SK-N-SH treated with all-trans-retinoic acid at 6 μM for 48 hours (cell line): ENCODE results near the gene SDK1.

ENCODE experiments used
- ATAC-seq: fragments of 200-7000 bp; cut with Tn5 transposase; 3 replicates; pipeline ENCODE4 v1.9.1; 2020; ENCODE audit warnings: mild to moderate bottlenecking, moderate library complexity
- ARNTL ChIP-seq: fragments of 450-650 bp; formaldehyde crosslinking; IDR thresholded peaks from 2 replicates; pipeline ENCODE4 v1.5.0; 2020; ENCODE audit warnings: low read depth, mild to moderate bottlenecking, moderate library complexity, borderline replicate concordance
- CREB5 ChIP-seq: fragments of 250-450 bp; sonication (Bioruptor Pico); IDR thresholded peaks from 2 replicates; pipeline ENCODE4 v1.5.1; 2020; ENCODE audit warnings: low read depth, mild to moderate bottlenecking, moderate library complexity
- CSDC2 ChIP-seq: fragments of 250-450 bp; sonication (Bioruptor Pico); IDR thresholded peaks from 2 replicates; pipeline ENCODE4 v1.5.0; 2020; ENCODE audit warnings: mild to moderate bottlenecking, moderate library complexity
- CSRNP3 ChIP-seq: fragments of 250-450 bp; sonication (Bioruptor Pico); IDR thresholded peaks from 2 replicates; pipeline ENCODE4 v1.5.1; 2021; ENCODE audit warnings: mild to moderate bottlenecking, moderate library complexity
- GLIS3 ChIP-seq: fragments of 250-450 bp; sonication (Bioruptor Pico); IDR thresholded peaks from 2 replicates; pipeline ENCODE4 v1.5.0; 2020; ENCODE audit warnings: mild to moderate bottlenecking, moderate library complexity
- ISL1 ChIP-seq: fragments of 250-450 bp; sonication (Bioruptor Pico); IDR thresholded peaks from 2 replicates; pipeline ENCODE4 v2.1.2; 2022; ENCODE audit warnings: mild to moderate bottlenecking, moderate library complexity
- OSR1 ChIP-seq: fragments of 250-450 bp; sonication (Bioruptor Pico); IDR thresholded peaks from 2 replicates; pipeline ENCODE4 v1.8.0; 2022; ENCODE audit warnings: moderate library complexity, mild to moderate bottlenecking, inconsistent platforms
- PPARA ChIP-seq: fragments of 250-450 bp; sonication (Bioruptor Pico); IDR thresholded peaks from 2 replicates; pipeline ENCODE4 v1.5.0; 2020; ENCODE audit warnings: mild to moderate bottlenecking, borderline replicate concordance
- RARB ChIP-seq: fragments of 250-450 bp; sonication (Bioruptor Pico); IDR thresholded peaks from 2 replicates; pipeline ENCODE4 v1.8.0; 2021; ENCODE audit warnings: mild to moderate bottlenecking, moderate library complexity
- SNAI2 ChIP-seq: fragments of 250-450 bp; sonication (Bioruptor Pico); IDR thresholded peaks from 2 replicates; pipeline ENCODE4 v1.5.0; 2020; ENCODE audit warnings: mild to moderate bottlenecking, moderate library complexity
- TCF4 ChIP-seq: fragments of 250-450 bp; sonication (Bioruptor Pico); IDR thresholded peaks from 2 replicates; pipeline ENCODE4 v1.8.0; 2021; ENCODE audit warnings: mild to moderate bottlenecking, moderate library complexity, borderline replicate concordance
- TOX ChIP-seq: fragments of 250-450 bp; sonication (Bioruptor Pico); IDR thresholded peaks from 2 replicates; pipeline ENCODE4 v1.8.0; 2021; ENCODE audit warnings: mild to moderate bottlenecking, moderate library complexity, borderline replicate concordance
- ZC3H10 ChIP-seq: fragments of 250-450 bp; sonication (Bioruptor Pico); IDR thresholded peaks from 2 replicates; pipeline ENCODE4 v1.5.1; 2021; ENCODE audit warnings: mild to moderate bottlenecking, moderate library complexity
- ZFP3 ChIP-seq: fragments of 250-450 bp; sonication (Bioruptor Pico); IDR thresholded peaks from 2 replicates; pipeline ENCODE4 v1.5.0; 2020; ENCODE audit warnings: mild to moderate bottlenecking, moderate library complexity
- ZNF565 ChIP-seq: fragments of 450-650 bp; formaldehyde crosslinking; conservative IDR thresholded peaks from 2 replicates; pipeline ENCODE4 v1.5.0; 2020; ENCODE audit warnings: low read depth, mild to moderate bottlenecking, moderate library complexity
- ZNF70 ChIP-seq: fragments of 450-650 bp; formaldehyde crosslinking; IDR thresholded peaks from 2 replicates; pipeline ENCODE4 v1.5.0; 2020; ENCODE audit warnings: mild to moderate bottlenecking, moderate library complexity
- ZNF8 ChIP-seq: fragments of 450-650 bp; formaldehyde crosslinking; IDR thresholded peaks from 2 replicates; pipeline ENCODE4 v1.5.0; 2020; ENCODE audit warnings: mild to moderate bottlenecking, moderate library complexity
- TF ChIP-seq, protein P1 (sequence below): fragments of 250-450 bp; sonication (Bioruptor Pico); IDR thresholded peaks from 2 replicates; pipeline ENCODE4 v1.5.0; 2020; ENCODE audit warnings: mild to moderate bottlenecking, moderate library complexity
- TF ChIP-seq, protein P2 (sequence below): fragments of 250-450 bp; sonication (Bioruptor Pico); IDR thresholded peaks from 2 replicates; pipeline ENCODE4 v1.8.0; 2020; ENCODE audit warnings: mild to moderate bottlenecking, moderate library complexity, borderline replicate concordance

The SDK1 gene

DNA sequence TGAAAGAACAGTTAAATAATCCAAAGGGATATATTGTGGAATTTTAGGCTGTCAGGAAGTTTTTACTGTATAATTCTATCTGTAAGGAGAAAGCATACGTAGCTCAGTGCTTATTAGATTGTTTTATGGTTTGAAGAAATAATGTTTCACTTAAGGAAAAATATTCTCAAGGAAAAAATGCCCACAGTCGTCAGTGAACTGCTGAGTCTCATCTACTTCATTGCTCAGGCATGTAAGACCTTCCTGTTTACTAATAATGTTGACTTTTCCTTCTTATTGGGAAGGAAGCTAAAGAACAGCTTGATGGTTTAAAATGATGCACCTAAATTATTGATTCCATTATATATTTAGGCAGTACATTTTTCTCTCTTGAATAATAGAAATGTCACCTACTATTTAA is 304.2 kb downstream of the SDK1 start:
- TF ChIP-seq ISL1 (CRISPR knock-in tag) (peak; percentile 36), CSRNP3 (CRISPR knock-in tag) (no peak)
- ATAC-seq, result no peak

DNA sequence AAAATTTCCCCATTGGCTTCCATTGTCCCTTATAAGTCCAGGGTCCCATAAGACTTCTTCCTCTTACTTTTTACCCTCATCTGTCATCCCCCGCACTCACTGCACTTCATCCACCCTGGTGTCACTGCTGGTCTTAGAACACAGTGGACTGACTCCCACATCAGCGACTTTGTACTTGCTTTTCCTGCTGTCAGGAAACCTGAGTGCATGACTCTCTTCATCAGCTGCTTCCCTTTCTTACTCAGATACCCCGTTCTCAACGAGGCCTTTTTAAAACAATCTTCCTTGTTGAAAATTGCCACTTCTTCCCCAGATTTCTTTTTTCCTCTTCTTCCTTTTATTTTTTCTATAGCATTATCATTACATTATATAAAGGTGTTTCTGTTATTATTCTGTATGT is 305.4 kb downstream of the SDK1 start:
- no peak for ATAC-seq
- no peak for TF ChIP-seq GLIS3 (CRISPR knock-in tag)

DNA sequence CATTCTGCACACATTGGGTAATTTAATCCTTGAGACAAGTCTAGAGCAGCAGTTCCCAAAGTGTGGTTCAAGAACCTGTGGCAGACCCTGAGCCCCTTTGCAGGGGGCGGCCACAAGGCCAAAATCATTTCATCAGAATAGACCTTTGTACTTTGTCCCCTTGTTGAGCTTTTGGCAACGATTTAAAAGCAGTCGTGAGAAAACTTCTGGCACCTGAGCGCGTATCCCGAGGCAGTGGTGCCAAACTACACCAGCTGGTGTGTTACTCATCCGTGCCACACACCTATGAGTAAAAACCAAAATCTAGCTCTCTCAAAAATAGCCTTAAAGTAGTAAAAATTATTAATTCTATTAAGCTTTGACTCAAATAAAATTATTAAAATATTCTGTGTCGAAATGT is 306.8 kb downstream of the SDK1 start:
- TF ChIP-seq CSDC2, result no peak
- TF ChIP-seq, protein P1, sequence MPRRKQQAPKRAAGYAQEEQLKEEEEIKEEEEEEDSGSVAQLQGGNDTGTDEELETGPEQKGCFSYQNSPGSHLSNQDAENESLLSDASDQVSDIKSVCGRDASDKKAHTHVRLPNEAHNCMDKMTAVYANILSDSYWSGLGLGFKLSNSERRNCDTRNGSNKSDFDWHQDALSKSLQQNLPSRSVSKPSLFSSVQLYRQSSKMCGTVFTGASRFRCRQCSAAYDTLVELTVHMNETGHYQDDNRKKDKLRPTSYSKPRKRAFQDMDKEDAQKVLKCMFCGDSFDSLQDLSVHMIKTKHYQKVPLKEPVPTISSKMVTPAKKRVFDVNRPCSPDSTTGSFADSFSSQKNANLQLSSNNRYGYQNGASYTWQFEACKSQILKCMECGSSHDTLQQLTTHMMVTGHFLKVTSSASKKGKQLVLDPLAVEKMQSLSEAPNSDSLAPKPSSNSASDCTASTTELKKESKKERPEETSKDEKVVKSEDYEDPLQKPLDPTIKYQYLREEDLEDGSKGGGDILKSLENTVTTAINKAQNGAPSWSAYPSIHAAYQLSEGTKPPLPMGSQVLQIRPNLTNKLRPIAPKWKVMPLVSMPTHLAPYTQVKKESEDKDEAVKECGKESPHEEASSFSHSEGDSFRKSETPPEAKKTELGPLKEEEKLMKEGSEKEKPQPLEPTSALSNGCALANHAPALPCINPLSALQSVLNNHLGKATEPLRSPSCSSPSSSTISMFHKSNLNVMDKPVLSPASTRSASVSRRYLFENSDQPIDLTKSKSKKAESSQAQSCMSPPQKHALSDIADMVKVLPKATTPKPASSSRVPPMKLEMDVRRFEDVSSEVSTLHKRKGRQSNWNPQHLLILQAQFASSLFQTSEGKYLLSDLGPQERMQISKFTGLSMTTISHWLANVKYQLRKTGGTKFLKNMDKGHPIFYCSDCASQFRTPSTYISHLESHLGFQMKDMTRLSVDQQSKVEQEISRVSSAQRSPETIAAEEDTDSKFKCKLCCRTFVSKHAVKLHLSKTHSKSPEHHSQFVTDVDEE (CRISPR knock-in tag), result no peak
- no peak for TF ChIP-seq ZFP3 (CRISPR knock-in tag)
- no peak for TF ChIP-seq CSRNP3 (CRISPR knock-in tag)
- no peak for TF ChIP-seq ARNTL (CRISPR knock-in tag)
- TF ChIP-seq TOX (CRISPR knock-in tag), result no peak
- TF ChIP-seq ZNF8 (CRISPR knock-in tag), result no peak
- ATAC-seq, result no peak

DNA sequence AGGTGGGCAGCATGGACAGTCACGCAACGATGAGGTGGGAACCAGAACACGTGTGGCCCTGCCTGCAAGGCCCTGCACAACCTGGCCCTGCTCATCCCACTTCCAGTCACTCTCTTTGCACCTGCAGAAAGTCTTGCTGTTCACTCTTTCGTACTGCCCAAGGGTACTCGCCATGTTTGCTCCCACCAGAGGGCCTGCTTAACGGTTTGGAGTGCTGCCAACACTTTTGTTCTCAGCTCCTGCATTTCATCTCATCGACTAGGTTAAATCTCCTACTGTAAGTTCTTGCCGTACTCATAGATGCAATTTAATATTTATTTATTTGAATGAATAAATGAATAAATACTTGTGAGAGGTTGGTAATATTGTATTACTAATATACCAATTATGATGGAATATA is 315.3 kb downstream of the SDK1 start:
- ATAC-seq, result no peak
- TF ChIP-seq, protein P2, sequence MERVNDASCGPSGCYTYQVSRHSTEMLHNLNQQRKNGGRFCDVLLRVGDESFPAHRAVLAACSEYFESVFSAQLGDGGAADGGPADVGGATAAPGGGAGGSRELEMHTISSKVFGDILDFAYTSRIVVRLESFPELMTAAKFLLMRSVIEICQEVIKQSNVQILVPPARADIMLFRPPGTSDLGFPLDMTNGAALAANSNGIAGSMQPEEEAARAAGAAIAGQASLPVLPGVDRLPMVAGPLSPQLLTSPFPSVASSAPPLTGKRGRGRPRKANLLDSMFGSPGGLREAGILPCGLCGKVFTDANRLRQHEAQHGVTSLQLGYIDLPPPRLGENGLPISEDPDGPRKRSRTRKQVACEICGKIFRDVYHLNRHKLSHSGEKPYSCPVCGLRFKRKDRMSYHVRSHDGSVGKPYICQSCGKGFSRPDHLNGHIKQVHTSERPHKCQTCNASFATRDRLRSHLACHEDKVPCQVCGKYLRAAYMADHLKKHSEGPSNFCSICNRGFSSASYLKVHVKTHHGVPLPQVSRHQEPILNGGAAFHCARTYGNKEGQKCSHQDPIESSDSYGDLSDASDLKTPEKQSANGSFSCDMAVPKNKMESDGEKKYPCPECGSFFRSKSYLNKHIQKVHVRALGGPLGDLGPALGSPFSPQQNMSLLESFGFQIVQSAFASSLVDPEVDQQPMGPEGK (CRISPR knock-in tag), result no peak
- TF ChIP-seq CSRNP3 (CRISPR knock-in tag) (no peak), TCF4 (no peak), ZNF565 (no peak), CREB5 (CRISPR knock-in tag) (no peak), CSDC2 (no peak), ZC3H10 (CRISPR knock-in tag) (no peak), TOX (CRISPR knock-in tag) (no peak), RARB (no peak), ZNF70 (no peak), ISL1 (CRISPR knock-in tag) (no peak), ARNTL (CRISPR knock-in tag) (no peak), PPARA (no peak), GLIS3 (CRISPR knock-in tag) (no peak), OSR1 (CRISPR knock-in tag) (no peak), SNAI2 (CRISPR knock-in tag) (no peak)
- TF ChIP-seq, all 23 proteins: peak for 0
